H1 (cell line): ENCODE data around the gene TINAG. TPM values are rescaled to one million over a fixed set of nuclear protein-coding genes. Genes with fewer than 3 reads are reported as not detected.

Source experiments
- CTCF ChIA-PET: fragments of 300-600 bp; sonication (Branson Sonifier 250); formaldehyde crosslinking; loops from one replicate; lab custom pipeline; 2021; ENCODE audit not compliant: partially characterized antibody; lab: Charles Lee
- POLR2A ChIA-PET: fragments of 300-600 bp; sonication (Branson Sonifier 250); formaldehyde crosslinking; loops from one replicate; lab custom pipeline; 2021; ENCODE audit warnings: inconsistent platforms; ENCODE audit not compliant: partially characterized antibody; lab: Charles Lee
- DNase-seq, 2 experiments: peaks; one replicate each; pipeline versions ENCODE4 v3.0.0 to v3.0.0-alpha.2; 2010 to 2022; ENCODE audit warnings: low spot score in 2 of 2, low read depth in 1 of 2, mixed read lengths in 1 of 2
- FAIRE-seq: peaks from 2 replicates; lab custom pipeline; 2011; peaks lifted over from hg19 to GRCh38; lab: Jason Lieb, UNC
- H2AFZ ChIP-seq: 2 replicates; pipeline ENCODE4 v1.8.1; 2012; ENCODE audit warnings: low read length, inconsistent platforms
- H2AK5ac ChIP-seq: 2 replicates; pipeline ENCODE4 v1.6.1; 2013; ENCODE audit warnings: low read depth, low read length
- H2BK120ac ChIP-seq: replicated peaks from 2 replicates; pipeline ENCODE3; 2013; ENCODE audit warnings: low read depth, low read length, inconsistent platforms
- H2BK12ac ChIP-seq: 2 replicates; pipeline ENCODE4 v1.6.1; 2013; ENCODE audit warnings: low read depth, low read length
- H2BK15ac ChIP-seq: 2 replicates; pipeline ENCODE4 v1.6.1; 2013; ENCODE audit warnings: low read length
- H2BK20ac ChIP-seq: 2 replicates; pipeline ENCODE4 v1.6.1; 2013; ENCODE audit warnings: low read length
- H2BK5ac ChIP-seq: 2 replicates; pipeline ENCODE4 v1.6.1; 2013; ENCODE audit warnings: low read depth, low read length
- H3K14ac ChIP-seq: 2 replicates; pipeline ENCODE4 v1.6.1; 2013; ENCODE audit warnings: inconsistent platforms; ENCODE audit not compliant: insufficient read length
- H3K18ac ChIP-seq: 2 replicates; pipeline ENCODE4 v1.6.1; 2013; ENCODE audit warnings: low read length; ENCODE audit errors: extremely low read depth
- H3K23ac ChIP-seq: 2 replicates; pipeline ENCODE4 v1.6.1; 2013; ENCODE audit warnings: inconsistent platforms; ENCODE audit not compliant: insufficient read length
- H3K23me2 ChIP-seq: 2 replicates; pipeline ENCODE4 v1.6.1; 2013; ENCODE audit warnings: low read depth, low read length
- H3K27ac ChIP-seq: 2 replicates; pipeline ENCODE4 v1.6.1; 2011; ENCODE audit warnings: low read depth, low read length, inconsistent platforms
- H3K27me3 ChIP-seq, 4 experiments: replicated peaks in 1 of 4; 1 replicate in 1 of 4; 2 replicates in 3 of 4; pipeline versions ENCODE4 v1.6.1 to v1.8.1; 2011 to 2013; ENCODE audit warnings: low read length in 3 of 4, mild to moderate bottlenecking in 3 of 4, inconsistent platforms in 2 of 4, mixed read lengths in 2 of 4, moderate library complexity in 1 of 4; ENCODE audit not compliant: control insufficient read depth in 3 of 4, insufficient read depth in 3 of 4; ENCODE audit errors: extremely low read depth in 1 of 4
- H3K36me3 ChIP-seq, 4 experiments: 2 replicates each; pipeline versions ENCODE4 v1.6.1 to v1.8.1; 2011 to 2013; ENCODE audit warnings: mild to moderate bottlenecking in 4 of 4, low read length in 3 of 4, moderate library complexity in 2 of 4, control low read depth in 1 of 4, inconsistent platforms in 1 of 4; ENCODE audit not compliant: insufficient read depth in 4 of 4, control insufficient read depth in 2 of 4
- H3K4ac ChIP-seq: replicated peaks from 2 replicates; pipeline ENCODE3; 2013; ENCODE audit warnings: low read length, low read depth, mixed read lengths, inconsistent platforms; ENCODE audit not compliant: insufficient read length
- H3K4me1 ChIP-seq, 4 experiments: replicated peaks in 1 of 4; 1 replicate in 1 of 4; 2 replicates in 3 of 4; pipeline versions ENCODE4 v1.6.1 to v1.8.1; 2011 to 2013; ENCODE audit warnings: low read length in 3 of 4, inconsistent platforms in 2 of 4, mixed read lengths in 1 of 4; ENCODE audit not compliant: insufficient read depth in 4 of 4, control insufficient read depth in 3 of 4
- H3K4me2 ChIP-seq, 2 experiments: 2 replicates each; pipeline versions ENCODE4 v1.6.1 to v1.8.1; 2011 to 2013; ENCODE audit warnings: low read depth in 2 of 2, low read length in 2 of 2, control low read depth in 1 of 2, inconsistent platforms in 1 of 2, mild to moderate bottlenecking in 1 of 2; ENCODE audit not compliant: insufficient read depth in 1 of 2
- H3K4me3 ChIP-seq, 4 experiments: fragments of 200-600, 300-600 bp in 1 of 4; sonication (generic), shearing (Covaris generic), sonication (Bioruptor Twin) in 1 of 4; 2 replicates each; pipeline versions ENCODE4 v1.5.1 to v1.8.1; 2011 to 2016; ENCODE audit warnings: low read length in 4 of 4, low read depth in 3 of 4, control low read depth in 2 of 4, inconsistent platforms in 2 of 4, mild to moderate bottlenecking in 2 of 4, mixed read lengths in 1 of 4, moderate library complexity in 1 of 4; ENCODE audit not compliant: insufficient read depth in 2 of 4; ENCODE audit errors: extremely low read depth in 1 of 4
- H3K56ac ChIP-seq: replicated peaks from 2 replicates; pipeline ENCODE3; 2013; ENCODE audit warnings: low read depth, mild to moderate bottlenecking, mixed read lengths, low read length, inconsistent platforms; ENCODE audit not compliant: insufficient read length
- H3K79me1 ChIP-seq: 2 replicates; pipeline ENCODE4 v1.6.1; 2013; ENCODE audit warnings: low read depth, low read length, control low read depth
- H3K79me2 ChIP-seq, 2 experiments: 2 replicates each; pipeline versions ENCODE4 v1.6.1 to v1.8.1; 2012 to 2013; ENCODE audit warnings: low read length in 2 of 2, mild to moderate bottlenecking in 2 of 2, inconsistent platforms in 1 of 2; ENCODE audit not compliant: insufficient read depth in 2 of 2, control insufficient read depth in 1 of 2
- H3K9ac ChIP-seq, 4 experiments: replicated peaks in 1 of 4; 1 replicate in 1 of 4; 2 replicates in 3 of 4; pipeline versions ENCODE4 v1.6.1 to v1.8.1; 2011 to 2013; ENCODE audit warnings: low read depth in 3 of 4, low read length in 3 of 4, control low read depth in 2 of 4, mild to moderate bottlenecking in 2 of 4, moderate library complexity in 2 of 4, inconsistent platforms in 1 of 4; ENCODE audit errors: extremely low read depth in 1 of 4
- H3K9me3 ChIP-seq, 2 experiments: 2 replicates each; pipeline versions ENCODE4 v1.6.1 to v1.8.1; 2012 to 2013; ENCODE audit warnings: mild to moderate bottlenecking in 2 of 2, moderate library complexity in 2 of 2, control low read depth in 1 of 2, inconsistent platforms in 1 of 2, low read depth in 1 of 2, low read length in 1 of 2, mixed read lengths in 1 of 2; ENCODE audit not compliant: insufficient read depth in 2 of 2
- H4K20me1 ChIP-seq, 2 experiments: replicated peaks in 1 of 2; 2 replicates each; pipeline versions ENCODE3 to v1.8.1; 2011 to 2013; ENCODE audit warnings: inconsistent platforms in 2 of 2, low read length in 2 of 2, mild to moderate bottlenecking in 1 of 2; ENCODE audit not compliant: insufficient read depth in 2 of 2, control insufficient read depth in 1 of 2
- H4K5ac ChIP-seq: 2 replicates; pipeline ENCODE4 v1.6.1; 2013; ENCODE audit warnings: low read length, low read depth, mixed read lengths, inconsistent platforms; ENCODE audit not compliant: insufficient read length
- H4K8ac ChIP-seq: 2 replicates; pipeline ENCODE4 v1.8.0; 2013; ENCODE audit warnings: mild to moderate bottlenecking, moderate library complexity, low read length, inconsistent platforms; ENCODE audit not compliant: insufficient read depth; ENCODE audit errors: extremely low read depth
- H4K91ac ChIP-seq: replicated peaks from 2 replicates; pipeline ENCODE3; 2013; ENCODE audit warnings: low read length, mixed read lengths, inconsistent platforms; ENCODE audit not compliant: insufficient read length
- FOSL1 ChIP-seq: IDR thresholded peaks from 2 replicates; pipeline ENCODE4 v1.6.1; 2011; ENCODE audit warnings: mild to moderate bottlenecking, low read depth, low read length, moderate library complexity; ENCODE audit not compliant: insufficient read depth
- HDAC2 ChIP-seq, 2 experiments: fragments of 300-600 bp in 1 of 2; sonication (generic) in 1 of 2; IDR thresholded peaks; 2 replicates each; pipeline ENCODE4 v1.6.1; 2011 to 2012; ENCODE audit warnings: low read depth in 2 of 2, low read length in 2 of 2, mild to moderate bottlenecking in 2 of 2, moderate library complexity in 2 of 2, borderline replicate concordance in 1 of 2, inconsistent platforms in 1 of 2
- POU5F1 ChIP-seq: IDR thresholded peaks from 2 replicates; pipeline ENCODE4 v1.6.1; 2011; ENCODE audit warnings: low read depth, mild to moderate bottlenecking, low read length, moderate library complexity
- SIN3A ChIP-seq, 2 experiments: IDR thresholded peaks in 1 of 2; conservative IDR thresholded peaks in 1 of 2; 2 replicates each; pipeline ENCODE4 v1.6.1; 2011 to 2012; ENCODE audit warnings: low read length in 2 of 2, improper control_type of control experiment in 1 of 2, low read depth in 1 of 2, mild to moderate bottlenecking in 1 of 2
- SRF ChIP-seq: IDR thresholded peaks from 2 replicates; pipeline ENCODE4 v1.6.1; 2011; ENCODE audit warnings: mild to moderate bottlenecking, low read depth, low read length, moderate library complexity
- SUZ12 ChIP-seq: fragments of 200-600 bp; sonication (generic); IDR thresholded peaks from 2 replicates; pipeline ENCODE4 v1.6.1; 2012; ENCODE audit warnings: mild to moderate bottlenecking, inconsistent platforms, low read length, moderate library complexity, mixed read lengths
- TBP ChIP-seq: IDR thresholded peaks from 2 replicates; pipeline ENCODE4 v1.6.1; 2011; ENCODE audit warnings: low read depth, low read length, improper control_type of control experiment
- WGBS, 2 experiments: shearing (Covaris generic) in 1 of 2; methylation state at CpG; one replicate each; pipeline versions ENCODE4 v1.1.6 to v1.1.7; 2013 to 2015; ENCODE audit warnings: low lambda C conversion rate in 2 of 2, mixed read lengths in 2 of 2, inconsistent platforms in 1 of 2, low coverage in 1 of 2, missing lambda C conversion rate in 1 of 2; ENCODE audit not compliant: insufficient replicate concordance in 2 of 2, insufficient coverage in 1 of 2, insufficient read length in 1 of 2; ENCODE audit errors: extremely low coverage in 1 of 2, missing lambda C conversion rate in 1 of 2; 5-methylcytosine and 5-hydroxymethylcytosine counted together
- polyA plus RNA-seq, 7 experiments: library from polyadenylated mRNA; depleted of rRNA in 3 of 7; stranded (reverse) in 5 of 7; unstranded in 2 of 7; fragments of >200 nt in 5 of 7; fragments of 200-250 nt in 2 of 7; gene quantifications; 1 replicate in 5 of 7; 2 replicates in 1 of 7; 4 replicates in 1 of 7; pipeline versions ENCODE4 v1.2.1 to v1.2.3, GENCODE V29; 2011 to 2013; ENCODE audit warnings: missing spikeins in 2 of 7, mixed read lengths in 2 of 7
- total RNA-seq: library from RNA; stranded (reverse); fragmentation: NEBNext Ultra II Directional; extraction: Animal tissue kit (Norgen Biotek cat#: 25700); gene quantifications from 2 replicates; pipeline ENCODE4 v1.2.1, GENCODE V29; 2021

The TINAG gene
- total and polyA plus RNA-seq, 2 of the 8 experiments (the other 6 are each of a cell fraction or from before 2014, with no cell fraction given): not detected

GRCh38 chr6:54294965-54295532 is 13.2 kb upstream of the TINAG start:
- Histone ChIP-seq H2BK15ac (no peak overlapping the region), H4K20me1 (no peaks in the 10 kb centered on the region), H2AFZ (no peak overlapping the region), H3K36me3 (no peaks in the 10 kb centered on the region), H3K23ac (no peak overlapping the region), H4K5ac (no peak overlapping the region), H3K4me2 (no peak overlapping the region), H2AK5ac (no peak overlapping the region), H3K9me3 (no peaks in the 10 kb centered on the region), H3K27ac (no peak overlapping the region), H2BK120ac (no peak overlapping the region), H3K14ac (no peak overlapping the region), H3K79me1 (no peaks in the 10 kb centered on the region), H2BK20ac (no peak overlapping the region), H3K27me3 (no peaks in the 10 kb centered on the region), H4K8ac (no peak overlapping the region), H3K4me1 (no peaks in the 10 kb centered on the region), H3K4me3 (no peak overlapping the region), H2BK12ac (no peak overlapping the region), H3K79me2 (no peaks in the 10 kb centered on the region), H3K4ac (no peak overlapping the region), H3K9ac (no peak overlapping the region), H2BK5ac (no peak overlapping the region), H3K18ac (no peak overlapping the region), H4K91ac (no peak overlapping the region), H3K56ac (no peak overlapping the region), H3K23me2 (no peaks in the 10 kb centered on the region)
- CTCF ChIA-PET: interaction anchor here (1.2 kb wide), 1 partner anchor 26 kb away, joined by 3 read pairs; no protein-coding TSS in a partner anchor
- 96% methylated on average over 8 of the region's 8 CpGs; no CpG with 5 or more reads in 1 of the 2 experiments for WGBS, 2 experiments
- TF ChIP-seq SUZ12 (no peak), SIN3A (conservative IDR thresholded peaks at IDR 0.05 in 1 of 2, IDR thresholded peaks at IDR 0.05 in 1 of 2; ENCODE audit: low read depth in 1 of 2, low read length in 2 of 2) (no peak), FOSL1 (no peak), HDAC2 (IDR thresholded peaks at IDR 0.05; ENCODE audit: borderline replicate concordance in 1 of 2, low read depth in 2 of 2, low read length in 2 of 2) (no peak), TBP (no peak), POU5F1 (no peak), SRF (no peak)
- POLR2A ChIA-PET: interaction anchor here (0.8 kb wide), 1 partner anchor 255 kb away, joined by 3 read pairs; no protein-coding TSS in a partner anchor
- FAIRE-seq: no peak
- no peak for DNase-seq
